ENCODE data around the gene DMGDH.

DNA sequence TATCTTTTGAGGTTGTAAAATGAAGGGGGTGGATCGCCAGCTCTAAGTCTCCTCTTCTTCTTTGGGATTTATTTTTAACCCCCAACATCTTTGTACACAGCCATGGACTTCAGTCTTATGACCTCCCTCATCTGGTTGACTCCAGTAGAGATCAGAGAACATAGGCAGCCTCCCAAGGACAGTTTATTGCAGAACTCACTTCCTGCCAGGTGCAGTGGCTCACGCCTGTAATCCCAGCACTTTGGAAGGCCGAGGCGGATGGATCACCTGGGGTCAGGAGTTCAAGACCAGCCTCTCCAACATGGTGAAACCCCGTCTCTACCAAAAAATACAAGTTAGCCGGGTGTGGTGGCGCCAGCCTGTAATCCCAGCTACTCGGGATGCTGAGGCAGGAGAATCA lies 39.3 kb upstream of the DMGDH start:
- TF ChIP-seq, protein P1, sequence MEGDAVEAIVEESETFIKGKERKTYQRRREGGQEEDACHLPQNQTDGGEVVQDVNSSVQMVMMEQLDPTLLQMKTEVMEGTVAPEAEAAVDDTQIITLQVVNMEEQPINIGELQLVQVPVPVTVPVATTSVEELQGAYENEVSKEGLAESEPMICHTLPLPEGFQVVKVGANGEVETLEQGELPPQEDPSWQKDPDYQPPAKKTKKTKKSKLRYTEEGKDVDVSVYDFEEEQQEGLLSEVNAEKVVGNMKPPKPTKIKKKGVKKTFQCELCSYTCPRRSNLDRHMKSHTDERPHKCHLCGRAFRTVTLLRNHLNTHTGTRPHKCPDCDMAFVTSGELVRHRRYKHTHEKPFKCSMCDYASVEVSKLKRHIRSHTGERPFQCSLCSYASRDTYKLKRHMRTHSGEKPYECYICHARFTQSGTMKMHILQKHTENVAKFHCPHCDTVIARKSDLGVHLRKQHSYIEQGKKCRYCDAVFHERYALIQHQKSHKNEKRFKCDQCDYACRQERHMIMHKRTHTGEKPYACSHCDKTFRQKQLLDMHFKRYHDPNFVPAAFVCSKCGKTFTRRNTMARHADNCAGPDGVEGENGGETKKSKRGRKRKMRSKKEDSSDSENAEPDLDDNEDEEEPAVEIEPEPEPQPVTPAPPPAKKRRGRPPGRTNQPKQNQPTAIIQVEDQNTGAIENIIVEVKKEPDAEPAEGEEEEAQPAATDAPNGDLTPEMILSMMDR (IDR thresholded peaks at IDR 0.05), result no peak
- no peak for TF ChIP-seq POLR2AphosphoS5 (IDR thresholded peaks at IDR 0.05)

All from sigmoid colon (tissue), 4 donors.